Measurements from ENCODE around the gene GJB2. TPM values are rescaled to one million over a fixed set of nuclear protein-coding genes. Genes with fewer than 3 reads are reported as not detected.

GJB2 gene
- total RNA-seq, 2 donors from 2014 or later: 0.20 TPM; not detected in 1

DNA sequence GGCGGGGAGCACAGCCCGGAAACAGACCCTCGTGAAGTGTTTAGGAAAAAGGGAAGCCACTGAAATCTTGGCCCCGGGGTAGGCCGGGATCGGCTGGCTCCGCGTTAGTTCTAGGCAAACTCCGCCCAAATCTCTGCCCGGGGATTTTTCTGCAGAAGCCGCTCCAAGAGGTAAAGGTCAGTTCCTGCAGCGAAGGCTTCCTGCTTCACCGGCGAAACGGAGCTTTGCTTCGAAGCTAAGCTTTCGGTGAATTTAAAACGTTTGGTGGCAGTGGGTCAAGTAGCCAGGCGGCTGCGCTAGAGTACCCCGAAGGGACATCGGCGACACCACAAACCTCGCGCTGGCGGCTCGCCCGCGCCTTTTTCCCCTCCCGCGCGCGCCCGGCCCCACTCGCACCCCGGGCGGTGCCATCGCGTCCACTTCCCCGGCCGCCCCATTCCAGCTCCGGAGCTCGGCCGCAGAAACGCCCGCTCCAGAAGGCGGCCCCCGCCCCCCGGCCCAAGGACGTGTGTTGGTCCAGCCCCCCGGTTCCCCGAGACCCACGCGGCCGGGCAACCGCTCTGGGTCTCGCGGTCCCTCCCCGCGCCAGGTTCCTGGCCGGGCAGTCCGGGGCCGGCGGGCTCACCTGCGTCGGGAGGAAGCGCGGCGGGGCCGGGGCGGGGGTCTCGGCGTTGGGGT lies 441 bp downstream of the GJB2 start:
- Histone ChIP-seq H3K27ac (no peak overlapping the region), H3K4me3 (peak overlapping the region; percentile 44 to 64), H3K27me3 (peaks cover 5 to 24% of the 10 kb centered on the region in 2 donors), H3K36me3 (no peaks in the 10 kb centered on the region), H3K4me1 (peaks cover 0 to 30% of the 10 kb centered on the region in 2 donors), H3K9me3 (no peaks in the 10 kb centered on the region)
- no peak for DNase-seq (ENCODE audit: low spot score)
- no peak for TF ChIP-seq CTCF (IDR thresholded peaks at IDR 0.05)

GRCh38 chr13:20191311-20192157 lies 1.2 kb downstream of the GJB2 start:
- no peak for TF ChIP-seq CTCF (IDR thresholded peaks at IDR 0.05)
- H3K36me3 ChIP-seq: no peaks in the 10 kb centered on the region
- H3K9me3 ChIP-seq: no peaks in the 10 kb centered on the region
- no peak overlapping the region for H3K27ac ChIP-seq
- DNase-seq (ENCODE audit: low spot score): no peak
- H3K4me3 ChIP-seq: peak overlapping the region; percentile 44 to 64
- peaks cover 5 to 24% of the 10 kb centered on the region in 2 donors for H3K27me3 ChIP-seq
- peaks cover 0 to 30% of the 10 kb centered on the region in 2 donors for H3K4me1 ChIP-seq

DNA sequence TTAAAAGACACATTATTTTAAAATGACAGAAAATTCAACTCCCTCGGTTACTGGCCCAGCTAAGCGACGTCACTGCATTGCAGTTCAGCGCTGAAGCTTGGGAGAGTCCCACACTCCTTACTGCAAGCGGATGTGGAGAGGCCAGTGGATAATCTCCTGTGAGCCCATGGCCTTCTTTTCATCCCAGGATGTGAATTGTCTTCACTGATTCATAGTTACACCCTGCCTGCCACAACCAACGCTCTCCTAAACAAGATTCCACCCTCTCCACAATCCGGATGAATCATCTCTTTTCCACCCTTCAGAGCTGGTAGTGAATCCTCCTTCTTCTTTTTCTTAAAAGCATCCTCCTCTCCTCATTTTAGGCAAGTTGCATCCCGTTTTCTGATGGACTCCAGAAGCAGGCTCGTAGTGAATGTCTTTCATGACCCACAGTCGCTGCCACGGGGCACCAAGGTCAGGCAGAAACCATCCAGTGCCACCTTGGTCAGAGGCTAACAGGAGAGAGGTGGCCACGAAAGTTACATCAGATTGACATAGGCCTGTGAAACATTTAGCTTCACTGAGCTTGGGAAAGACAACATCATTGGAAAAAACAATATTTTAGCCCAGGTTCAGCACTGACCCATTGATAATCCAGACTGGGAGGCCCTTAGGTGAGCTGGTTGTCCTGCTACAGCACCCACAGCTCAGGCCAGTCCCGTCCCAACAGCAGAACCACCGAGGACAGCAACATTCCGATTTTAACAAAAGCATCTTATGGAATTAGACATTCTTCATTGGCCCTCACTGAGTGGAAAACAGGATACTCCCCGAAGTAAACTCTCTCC lies 2.0 kb downstream of the GJB2 start:
- H3K36me3 ChIP-seq: no peaks in the 10 kb centered on the region
- no peak overlapping the region for H3K4me3 ChIP-seq
- H3K27ac ChIP-seq: no peak overlapping the region
- no peak for DNase-seq (ENCODE audit: low spot score)
- no peaks in the 10 kb centered on the region for H3K9me3 ChIP-seq
- H3K27me3 ChIP-seq: peaks cover 5 to 23% of the 10 kb centered on the region in 2 donors
- H3K4me1 ChIP-seq: peaks cover 0 to 30% of the 10 kb centered on the region in 2 donors
- TF ChIP-seq CTCF (IDR thresholded peaks at IDR 0.05): no peak

DNA sequence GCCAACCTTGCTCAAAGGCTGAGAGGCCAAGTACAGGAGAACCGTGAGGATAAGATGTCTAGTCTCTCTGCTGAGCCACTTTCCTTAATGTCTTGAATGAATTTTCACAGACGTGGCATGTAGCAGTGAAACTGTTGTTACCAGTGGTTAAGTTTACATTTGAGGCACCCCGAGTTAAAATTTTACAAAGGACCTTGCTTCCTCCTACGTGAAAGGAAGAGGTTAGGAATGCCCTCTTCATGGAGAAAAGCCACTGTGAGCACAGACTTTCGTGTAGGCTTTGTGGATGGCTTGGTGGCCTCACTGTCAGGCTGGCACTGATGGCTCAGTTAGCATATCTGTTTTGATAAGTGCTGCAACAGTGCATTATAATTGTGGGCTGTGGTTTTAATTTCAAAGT lies 2.7 kb downstream of the GJB2 start:
- TF ChIP-seq CTCF (IDR thresholded peaks at IDR 0.05): no peak
- Histone ChIP-seq H3K27me3 (peaks cover 5 to 17% of the 10 kb centered on the region in 2 donors), H3K27ac (no peak overlapping the region), H3K4me3 (no peak overlapping the region), H3K4me1 (peaks cover 0 to 30% of the 10 kb centered on the region in 2 donors), H3K9me3 (no peaks in the 10 kb centered on the region), H3K36me3 (no peaks in the 10 kb centered on the region)
- DNase-seq (ENCODE audit: low spot score): no peak

DNA sequence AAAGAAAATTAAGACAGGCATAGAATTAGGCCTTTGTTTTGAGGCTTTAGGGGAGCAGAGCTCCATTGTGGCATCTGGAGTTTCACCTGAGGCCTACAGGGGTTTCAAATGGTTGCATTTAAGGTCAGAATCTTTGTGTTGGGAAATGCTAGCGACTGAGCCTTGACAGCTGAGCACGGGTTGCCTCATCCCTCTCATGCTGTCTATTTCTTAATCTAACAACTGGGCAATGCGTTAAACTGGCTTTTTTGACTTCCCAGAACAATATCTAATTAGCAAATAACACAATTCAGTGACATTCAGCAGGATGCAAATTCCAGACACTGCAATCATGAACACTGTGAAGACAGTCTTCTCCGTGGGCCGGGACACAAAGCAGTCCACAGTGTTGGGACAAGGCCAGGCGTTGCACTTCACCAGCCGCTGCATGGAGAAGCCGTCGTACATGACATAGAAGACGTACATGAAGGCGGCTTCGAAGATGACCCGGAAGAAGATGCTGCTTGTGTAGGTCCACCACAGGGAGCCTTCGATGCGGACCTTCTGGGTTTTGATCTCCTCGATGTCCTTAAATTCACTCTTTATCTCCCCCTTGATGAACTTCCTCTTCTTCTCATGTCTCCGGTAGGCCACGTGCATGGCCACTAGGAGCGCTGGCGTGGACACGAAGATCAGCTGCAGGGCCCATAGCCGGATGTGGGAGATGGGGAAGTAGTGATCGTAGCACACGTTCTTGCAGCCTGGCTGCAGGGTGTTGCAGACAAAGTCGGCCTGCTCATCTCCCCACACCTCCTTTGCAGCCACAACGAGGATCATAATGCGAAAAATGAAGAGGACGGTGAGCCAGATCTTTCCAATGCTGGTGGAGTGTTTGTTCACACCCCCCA lies 3.8 kb downstream of the GJB2 start:
- H3K27me3 ChIP-seq: peaks cover 5 to 15% of the 10 kb centered on the region in 2 donors
- H3K36me3 ChIP-seq: no peaks in the 10 kb centered on the region
- H3K4me1 ChIP-seq: peaks cover 0 to 25% of the 10 kb centered on the region in 2 donors
- H3K9me3 ChIP-seq: no peaks in the 10 kb centered on the region
- DNase-seq (ENCODE audit: low spot score): no peak
- H3K27ac ChIP-seq: no peak overlapping the region
- H3K4me3 ChIP-seq: no peak overlapping the region
- TF ChIP-seq CTCF (IDR thresholded peaks at IDR 0.05): no peak
